Osteoblast (primary cell): ENCODE measurements around the gene MAT2A. TPM values are rescaled to one million over a fixed set of nuclear protein-coding genes. Genes with fewer than 3 reads are reported as not detected.

Experiments used
- DNase-seq: peaks from one replicate; pipeline ENCODE4 v3.0.0; 2011; ENCODE audit warnings: low spot score, mixed read lengths; ENCODE audit not compliant: insufficient read length; ENCODE audit errors: missing footprints
- H2AFZ ChIP-seq: 2 replicates; pipeline ENCODE4 v1.6.0; 2011; ENCODE audit warnings: mild to moderate bottlenecking, low read length
- H3K27ac ChIP-seq: 2 replicates; pipeline ENCODE4 v1.5.1; 2011; ENCODE audit warnings: mild to moderate bottlenecking, low read depth, low read length, moderate library complexity
- H3K27me3 ChIP-seq: 2 replicates; pipeline ENCODE4 v1.6.0; 2012; ENCODE audit warnings: mild to moderate bottlenecking, control low read depth, inconsistent platforms, low read length, moderate library complexity; ENCODE audit not compliant: insufficient read depth
- H3K36me3 ChIP-seq: 2 replicates; pipeline ENCODE4 v1.5.1; 2011; ENCODE audit warnings: mild to moderate bottlenecking, low read length, control low read depth, moderate library complexity; ENCODE audit not compliant: insufficient read depth
- H3K4me1 ChIP-seq: 2 replicates; pipeline ENCODE4 v1.5.1; 2011; ENCODE audit warnings: mild to moderate bottlenecking, low read length, control low read depth, moderate library complexity; ENCODE audit not compliant: insufficient read depth
- H3K4me2 ChIP-seq: 2 replicates; pipeline ENCODE4 v1.6.0; 2011; ENCODE audit warnings: mild to moderate bottlenecking, low read length; ENCODE audit not compliant: insufficient read depth
- H3K4me3 ChIP-seq: fragments of 200-600 bp; sonication (generic); 3 replicates; pipeline ENCODE4 v1.5.1; 2012; ENCODE audit warnings: mild to moderate bottlenecking, low read length, inconsistent platforms; ENCODE audit not compliant: insufficient read depth
- H3K79me2 ChIP-seq: 2 replicates; pipeline ENCODE4 v1.6.0; 2012; ENCODE audit warnings: mild to moderate bottlenecking, low read length, control low read depth, inconsistent platforms; ENCODE audit not compliant: insufficient read depth
- H3K9me3 ChIP-seq: 2 replicates; pipeline ENCODE4 v1.5.1; 2011; ENCODE audit warnings: low read depth, low read length, control low read depth
- H4K20me1 ChIP-seq: 2 replicates; pipeline ENCODE4 v1.6.0; 2012; ENCODE audit warnings: mild to moderate bottlenecking, low read length, control low read depth; ENCODE audit not compliant: insufficient read depth
- total RNA-seq: library from RNA; depleted of rRNA; stranded (reverse); fragments of >200 nt; gene quantifications from 2 replicates; pipeline ENCODE4 v1.2.3, GENCODE V29; 2012
- TF ChIP-seq, protein P1 (sequence below): IDR thresholded peaks from 2 replicates; pipeline ENCODE4 v1.5.1; 2011; ENCODE audit warnings: mild to moderate bottlenecking, low read depth, low read length, moderate library complexity; ENCODE audit errors: extremely low read depth

MAT2A gene
- total RNA-seq, 1 donor, result 124 TPM

GRCh38 chr2:85575739-85576138, 36.8 kb downstream of the MAT2A start:
- Histone ChIP-seq H3K79me2 (no peaks in the 10 kb centered on the region), H3K4me1 (no peaks in the 10 kb centered on the region), H3K4me2 (no peak overlapping the region), H3K36me3 (no peaks in the 10 kb centered on the region), H2AFZ (no peak overlapping the region), H3K27me3 (peaks cover 3% of the 10 kb centered on the region), H3K4me3 (no peak overlapping the region), H3K9me3 (no peaks in the 10 kb centered on the region), H4K20me1 (no peaks in the 10 kb centered on the region), H3K27ac (no peak overlapping the region)
- TF ChIP-seq, protein P1, sequence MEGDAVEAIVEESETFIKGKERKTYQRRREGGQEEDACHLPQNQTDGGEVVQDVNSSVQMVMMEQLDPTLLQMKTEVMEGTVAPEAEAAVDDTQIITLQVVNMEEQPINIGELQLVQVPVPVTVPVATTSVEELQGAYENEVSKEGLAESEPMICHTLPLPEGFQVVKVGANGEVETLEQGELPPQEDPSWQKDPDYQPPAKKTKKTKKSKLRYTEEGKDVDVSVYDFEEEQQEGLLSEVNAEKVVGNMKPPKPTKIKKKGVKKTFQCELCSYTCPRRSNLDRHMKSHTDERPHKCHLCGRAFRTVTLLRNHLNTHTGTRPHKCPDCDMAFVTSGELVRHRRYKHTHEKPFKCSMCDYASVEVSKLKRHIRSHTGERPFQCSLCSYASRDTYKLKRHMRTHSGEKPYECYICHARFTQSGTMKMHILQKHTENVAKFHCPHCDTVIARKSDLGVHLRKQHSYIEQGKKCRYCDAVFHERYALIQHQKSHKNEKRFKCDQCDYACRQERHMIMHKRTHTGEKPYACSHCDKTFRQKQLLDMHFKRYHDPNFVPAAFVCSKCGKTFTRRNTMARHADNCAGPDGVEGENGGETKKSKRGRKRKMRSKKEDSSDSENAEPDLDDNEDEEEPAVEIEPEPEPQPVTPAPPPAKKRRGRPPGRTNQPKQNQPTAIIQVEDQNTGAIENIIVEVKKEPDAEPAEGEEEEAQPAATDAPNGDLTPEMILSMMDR, result no peak
- DNase-seq, result no peak

DNA sequence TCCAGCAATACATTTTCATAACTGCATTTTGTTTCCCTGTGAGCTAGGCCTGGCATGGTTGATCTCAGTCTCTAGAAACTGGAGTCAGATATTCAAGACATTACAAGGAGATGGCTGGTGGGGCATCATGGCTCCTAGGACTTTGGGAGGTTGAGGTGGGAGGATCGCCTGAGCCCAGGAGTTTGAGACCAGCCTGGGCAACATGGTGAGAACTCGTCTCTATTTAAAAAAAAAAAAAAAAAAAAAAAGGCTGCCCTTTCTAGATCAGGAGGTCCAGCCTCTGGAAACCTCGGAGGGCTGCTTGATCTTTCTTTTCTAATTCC, 38.1 kb downstream of the MAT2A start:
- TF ChIP-seq, protein P1, result no peak
- Histone ChIP-seq H4K20me1 (no peaks in the 10 kb centered on the region), H3K27ac (no peak overlapping the region), H2AFZ (no peak overlapping the region), H3K4me1 (no peaks in the 10 kb centered on the region), H3K79me2 (no peaks in the 10 kb centered on the region), H3K4me2 (no peak overlapping the region), H3K4me3 (no peak overlapping the region), H3K27me3 (peaks cover 3% of the 10 kb centered on the region), H3K9me3 (no peaks in the 10 kb centered on the region), H3K36me3 (no peaks in the 10 kb centered on the region)
- no peak for DNase-seq

GRCh38 chr2:85577386-85578242, 38.6 kb downstream of the MAT2A start, which contains the start of gene VAMP8:
Gene VAMP8 (plus strand): TSS chr2:85577586. CDS start chr2:85577647, 61 bp downstream.
- no peaks in the 10 kb centered on the region for H3K36me3 ChIP-seq
- H3K4me2 ChIP-seq, result no peak within 1 kb of the TSS
- H3K27ac ChIP-seq, result no peak within 1 kb of the TSS
- TF ChIP-seq, protein P1, result no peak
- peak within 1 kb of the TSS; percentile 65 for H2AFZ ChIP-seq
- H3K4me3 ChIP-seq, result no peak within 1 kb of the TSS
- no peaks in the 10 kb centered on the region for H3K4me1 ChIP-seq
- H3K9me3 ChIP-seq, result no peaks in the 10 kb centered on the region
- H3K79me2 ChIP-seq, result no peaks in the 10 kb centered on the region
- H3K27me3 ChIP-seq, result peaks cover 3% of the 10 kb centered on the region
- peak; percentile 65 for DNase-seq
- H4K20me1 ChIP-seq, result no peaks in the 10 kb centered on the region
